Measurements from ENCODE around the gene KLK11.

KLK11 gene

GRCh38 chr19:51026554-51026831 lies at the start of gene KLK11:
TSS of gene KLK11 (minus strand) at chr19:51026616. CDS start at chr19:51025631, 985 bp downstream.
- Mint-ChIP-seq H3K9me3 (peaks cover 5% of the 10 kb centered on the region), H3K27me3 (peaks cover 26% of the 10 kb centered on the region), H3K4me1 (no peaks in the 10 kb centered on the region), H3K4me3 (no peak within 1 kb of the TSS), H3K36me3 (no peaks in the 10 kb centered on the region), H3K27ac (no peak within 1 kb of the TSS)
- DNase-seq (ENCODE audit: low spot score in 2 of 2) (no peak), ATAC-seq (ENCODE audit: low read depth) (no peak)

GRCh38 chr19:51075998-51076397 lies 49.6 kb upstream of the KLK11 start:
- no peaks in the 10 kb centered on the region for H3K4me1 Mint-ChIP-seq
- DNase-seq (ENCODE audit: low spot score in 2 of 2) (no peak), ATAC-seq (ENCODE audit: low read depth) (no peak)
- peaks cover 5% of the 10 kb centered on the region for H3K27me3 Mint-ChIP-seq
- H3K9me3 Mint-ChIP-seq = peaks cover 5% of the 10 kb centered on the region
- H3K27ac Mint-ChIP-seq = no peak overlapping the region
- H3K36me3 Mint-ChIP-seq = peaks cover 1% of the 10 kb centered on the region
- H3K4me3 Mint-ChIP-seq = no peak overlapping the region

GRCh38 chr19:51071095-51071405 lies 44.6 kb upstream of the KLK11 start:
- Mint-ChIP-seq H3K4me1 (peaks cover under 1% of the 10 kb centered on the region), H3K27me3 (peaks cover 14% of the 10 kb centered on the region), H3K4me3 (no peak overlapping the region), H3K36me3 (peaks cover 4% of the 10 kb centered on the region), H3K27ac (no peak overlapping the region), H3K9me3 (peaks cover 9% of the 10 kb centered on the region)
- DNase-seq (ENCODE audit: low spot score in 2 of 2) = no peak
- no peak for ATAC-seq (ENCODE audit: low read depth)

DNA sequence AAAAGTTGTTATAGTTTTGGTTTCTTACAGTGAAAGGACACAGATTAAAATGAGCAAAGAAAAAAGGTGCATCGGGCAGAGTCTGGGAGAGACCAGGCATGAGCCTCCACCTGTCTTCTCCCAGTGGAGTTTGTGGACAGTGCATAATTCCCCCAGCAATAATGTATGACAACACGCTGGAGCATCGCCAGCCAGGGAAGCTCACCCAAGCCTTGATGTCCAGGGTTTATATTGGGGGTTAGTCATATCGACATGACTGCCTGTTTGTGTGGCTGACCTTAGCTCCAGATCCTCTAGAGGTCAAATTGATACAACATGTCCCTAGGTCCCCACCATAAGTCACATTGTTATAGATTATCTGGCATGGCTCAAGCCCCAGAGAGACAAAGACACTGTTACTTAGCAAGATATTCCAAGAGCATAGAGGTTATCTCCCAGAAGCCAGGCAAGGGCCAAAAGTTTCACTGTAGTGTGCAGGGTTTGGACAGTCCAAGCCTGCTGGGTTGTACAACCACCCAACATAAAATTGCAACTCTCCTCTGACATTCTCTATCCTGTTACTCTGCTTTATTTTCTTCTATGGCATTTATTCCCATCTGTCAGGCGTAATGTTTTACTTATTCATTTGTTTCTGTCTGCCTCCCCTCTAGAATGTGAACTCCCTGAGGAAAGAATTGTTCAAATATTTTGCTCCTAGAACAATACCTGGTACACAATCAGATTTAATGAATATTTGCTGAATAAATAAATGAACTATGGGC lies 44.1 kb upstream of the KLK11 start:
- Mint-ChIP-seq H3K4me3 (no peak overlapping the region), H3K27me3 (peaks cover 17% of the 10 kb centered on the region), H3K36me3 (peaks cover 6% of the 10 kb centered on the region), H3K27ac (no peak overlapping the region), H3K9me3 (peaks cover 9% of the 10 kb centered on the region), H3K4me1 (peaks cover 2% of the 10 kb centered on the region)
- ATAC-seq (ENCODE audit: low read depth) (no peak), DNase-seq (ENCODE audit: low spot score in 2 of 2) (no peak)

- DNase-seq (ENCODE audit: low spot score in 2 of 2) = no peak
- no peak for ATAC-seq (ENCODE audit: low read depth)
- Mint-ChIP-seq H3K9me3 (peaks cover 5% of the 10 kb centered on the region), H3K27ac (no peak overlapping the region), H3K36me3 (peaks cover 8% of the 10 kb centered on the region), H3K4me1 (peaks cover 4% of the 10 kb centered on the region), H3K4me3 (no peak overlapping the region), H3K27me3 (peaks cover 21% of the 10 kb centered on the region)
These were observed 40.2 kb upstream of the KLK11 start for GRCh38 chr19:51066393-51067186.

- no peak for DNase-seq (ENCODE audit: low spot score in 2 of 2)
- Mint-ChIP-seq H3K4me3 (no peak overlapping the region), H3K36me3 (peaks cover 10% of the 10 kb centered on the region), H3K4me1 (peaks cover 4% of the 10 kb centered on the region), H3K27ac (no peak overlapping the region), H3K27me3 (peaks cover 29% of the 10 kb centered on the region), H3K9me3 (peaks cover 11% of the 10 kb centered on the region)
- ATAC-seq (ENCODE audit: low read depth) = no peak
These were observed 39.0 kb upstream of the KLK11 start for GRCh38 chr19:51065221-51065960.

- Mint-ChIP-seq H3K27me3 (peaks cover 32% of the 10 kb centered on the region), H3K9me3 (peaks cover 11% of the 10 kb centered on the region), H3K4me3 (no peak within 1 kb of the TSS), H3K27ac (no peak within 1 kb of the TSS), H3K36me3 (peaks cover 10% of the 10 kb centered on the region), H3K4me1 (peaks cover 4% of the 10 kb centered on the region)
- no peak for DNase-seq (ENCODE audit: low spot score in 2 of 2)
- no peak for ATAC-seq (ENCODE audit: low read depth)
These were observed 38.3 kb upstream of the KLK11 start, which contains the start of gene KLK13 for GRCh38 chr19:51064534-51065220. TSS of gene KLK13 (minus strand) at chr19:51065092. CDS start at chr19:51065067, 25 bp downstream.

GRCh38 chr19:51063664-51064063 lies 37.2 kb upstream of the KLK11 start:
- Mint-ChIP-seq H3K27ac (no peak overlapping the region), H3K4me3 (no peak overlapping the region), H3K4me1 (peaks cover 4% of the 10 kb centered on the region), H3K27me3 (peaks cover 34% of the 10 kb centered on the region), H3K36me3 (peaks cover 10% of the 10 kb centered on the region), H3K9me3 (peaks cover 11% of the 10 kb centered on the region)
- ATAC-seq (ENCODE audit: low read depth) (no peak), DNase-seq (ENCODE audit: low spot score in 2 of 2) (no peak)

- Mint-ChIP-seq H3K4me1 (peaks cover 4% of the 10 kb centered on the region), H3K27me3 (peaks cover 32% of the 10 kb centered on the region), H3K36me3 (peaks cover 5% of the 10 kb centered on the region), H3K9me3 (peaks cover 10% of the 10 kb centered on the region), H3K4me3 (no peak overlapping the region), H3K27ac (no peak overlapping the region)
- DNase-seq (ENCODE audit: low spot score in 2 of 2) (no peak), ATAC-seq (ENCODE audit: low read depth) (no peak)
These were observed 34.6 kb upstream of the KLK11 start for GRCh38 chr19:51060973-51061372.

DNA sequence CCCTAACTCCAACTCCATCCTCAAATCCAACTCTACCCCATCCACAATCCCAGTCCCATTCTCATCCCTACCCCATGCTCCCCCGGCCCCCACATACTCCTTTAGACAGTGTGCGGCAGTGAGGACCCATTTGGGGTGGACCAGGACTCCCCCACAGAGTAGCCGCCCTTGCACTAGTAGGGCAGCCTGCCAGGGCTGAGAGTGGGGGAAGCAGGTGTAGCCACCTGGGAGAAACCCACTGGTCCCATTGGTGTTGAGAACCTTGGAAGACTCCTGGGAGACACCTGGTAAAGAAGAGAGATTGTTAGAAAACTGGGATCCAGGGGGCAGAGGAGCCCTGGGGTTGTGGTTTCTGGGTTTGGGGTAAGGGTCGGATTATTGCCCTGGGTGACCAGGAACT lies 33.9 kb upstream of the KLK11 start:
- ATAC-seq (ENCODE audit: low read depth) (no peak), DNase-seq (ENCODE audit: low spot score in 2 of 2) (no peak)
- Mint-ChIP-seq H3K27me3 (peaks cover 34% of the 10 kb centered on the region), H3K4me1 (peaks cover 1% of the 10 kb centered on the region), H3K4me3 (no peak overlapping the region), H3K27ac (no peak overlapping the region), H3K36me3 (peaks cover 3% of the 10 kb centered on the region), H3K9me3 (peaks cover 10% of the 10 kb centered on the region)

DNA sequence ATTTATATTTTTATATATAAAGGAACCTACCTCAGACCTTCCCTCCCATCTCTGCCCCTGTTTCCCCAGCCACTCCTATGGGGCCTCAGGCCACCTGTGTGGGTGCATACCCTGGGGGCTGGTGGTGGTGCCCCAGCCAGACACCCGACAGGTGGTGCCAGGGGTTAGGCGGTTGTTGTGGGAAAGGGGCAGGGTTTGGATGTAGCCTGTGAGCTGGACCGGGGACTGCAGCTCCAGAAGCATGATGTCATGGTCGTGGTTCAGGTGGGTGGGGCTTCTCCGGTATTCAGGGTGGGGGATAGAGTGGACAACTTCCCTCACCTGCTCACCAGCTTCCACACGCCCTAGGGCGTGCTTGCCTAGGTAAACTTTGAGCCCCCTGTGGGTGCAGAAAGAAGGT lies 33.3 kb upstream of the KLK11 start:
- no peak overlapping the region for H3K27ac Mint-ChIP-seq
- H3K27me3 Mint-ChIP-seq = peaks cover 35% of the 10 kb centered on the region
- H3K4me3 Mint-ChIP-seq = no peak overlapping the region
- DNase-seq (ENCODE audit: low spot score in 2 of 2) (no peak), ATAC-seq (ENCODE audit: low read depth) (no peak)
- H3K36me3 Mint-ChIP-seq = peaks cover 2% of the 10 kb centered on the region
- H3K9me3 Mint-ChIP-seq = peaks cover 11% of the 10 kb centered on the region
- no peaks in the 10 kb centered on the region for H3K4me1 Mint-ChIP-seq

DNA sequence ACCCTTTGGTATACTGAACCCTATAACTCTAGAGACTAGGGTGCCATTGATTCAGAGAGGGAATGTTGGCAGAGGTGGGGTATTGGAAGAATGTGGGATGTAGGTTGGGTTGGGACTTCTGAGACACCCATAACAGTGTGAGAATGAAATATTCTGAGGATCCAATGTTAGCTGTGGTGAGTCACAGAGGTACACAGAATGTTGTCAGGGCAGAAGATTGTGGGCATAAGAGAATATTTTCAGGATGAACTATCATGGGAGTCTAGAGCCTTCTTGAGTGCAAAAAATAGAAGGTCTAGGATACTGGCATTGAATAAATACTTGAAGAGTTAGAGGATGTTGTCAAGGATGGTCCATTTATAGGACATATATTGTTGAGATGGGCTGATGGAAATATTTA lies 29.4 kb upstream of the KLK11 start:
- no peak for DNase-seq (ENCODE audit: low spot score in 2 of 2)
- H3K36me3 Mint-ChIP-seq = peaks cover 1% of the 10 kb centered on the region
- no peak overlapping the region for H3K4me3 Mint-ChIP-seq
- no peak for ATAC-seq (ENCODE audit: low read depth)
- H3K27me3 Mint-ChIP-seq = peaks cover 29% of the 10 kb centered on the region
- peaks cover 7% of the 10 kb centered on the region for H3K9me3 Mint-ChIP-seq
- H3K27ac Mint-ChIP-seq = no peak overlapping the region
- no peaks in the 10 kb centered on the region for H3K4me1 Mint-ChIP-seq

GRCh38 chr19:51047031-51047335 lies 20.6 kb upstream of the KLK11 start:
- H3K36me3 Mint-ChIP-seq = no peaks in the 10 kb centered on the region
- no peak overlapping the region for H3K27ac Mint-ChIP-seq
- H3K4me1 Mint-ChIP-seq = no peaks in the 10 kb centered on the region
- no peak overlapping the region for H3K4me3 Mint-ChIP-seq
- H3K9me3 Mint-ChIP-seq = peaks cover 4% of the 10 kb centered on the region
- ATAC-seq (ENCODE audit: low read depth) = no peak
- peaks cover 5% of the 10 kb centered on the region for H3K27me3 Mint-ChIP-seq
- no peak for DNase-seq (ENCODE audit: low spot score in 2 of 2)

DNA sequence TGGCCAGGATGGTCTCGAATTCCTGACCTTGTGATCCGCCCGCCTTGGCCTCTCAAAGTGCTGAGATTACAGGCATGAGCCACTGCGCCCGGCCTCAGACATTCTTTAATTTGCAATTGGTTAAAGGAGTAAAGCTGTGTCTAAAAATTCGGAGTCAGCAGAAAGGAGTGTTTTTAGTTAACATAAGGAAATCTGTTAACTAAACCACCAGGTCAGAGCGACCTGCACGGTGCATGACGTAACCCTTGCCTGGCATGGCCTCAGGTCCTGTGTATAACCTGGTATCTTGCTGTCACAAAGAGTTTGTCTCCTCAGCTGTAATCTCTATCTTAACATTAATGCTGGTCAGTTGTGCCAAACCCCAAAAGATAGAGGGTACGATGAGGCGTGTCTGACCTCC lies 17.9 kb upstream of the KLK11 start:
- peaks cover 4% of the 10 kb centered on the region for H3K9me3 Mint-ChIP-seq

More for the DNA sequence above, 17.9 kb upstream of the KLK11 start:
- Mint-ChIP-seq H3K4me3 (no peak overlapping the region), H3K27ac (no peak overlapping the region), H3K36me3 (no peaks in the 10 kb centered on the region), H3K27me3 (peaks cover 5% of the 10 kb centered on the region), H3K4me1 (no peaks in the 10 kb centered on the region)
- ATAC-seq (ENCODE audit: low read depth) = no peak
- no peak for DNase-seq (ENCODE audit: low spot score in 2 of 2)
